GM21825 (cell line): ENCODE results near the gene SHROOM3.
"Not testable (repeated sequence)": the region's sequence is repeated elsewhere in the genome, so short reads cannot be mapped to it uniquely, and the experiment has no call there.

Experiments
- ATAC-seq: cut with Tn5 transposase; IDR thresholded peaks from one replicate; pipeline ENCODE4 v1.9.1; 2021; ENCODE audit warnings: mild to moderate bottlenecking, moderate library complexity; ENCODE audit not compliant: unreplicated experiment

SHROOM3 gene

DNA sequence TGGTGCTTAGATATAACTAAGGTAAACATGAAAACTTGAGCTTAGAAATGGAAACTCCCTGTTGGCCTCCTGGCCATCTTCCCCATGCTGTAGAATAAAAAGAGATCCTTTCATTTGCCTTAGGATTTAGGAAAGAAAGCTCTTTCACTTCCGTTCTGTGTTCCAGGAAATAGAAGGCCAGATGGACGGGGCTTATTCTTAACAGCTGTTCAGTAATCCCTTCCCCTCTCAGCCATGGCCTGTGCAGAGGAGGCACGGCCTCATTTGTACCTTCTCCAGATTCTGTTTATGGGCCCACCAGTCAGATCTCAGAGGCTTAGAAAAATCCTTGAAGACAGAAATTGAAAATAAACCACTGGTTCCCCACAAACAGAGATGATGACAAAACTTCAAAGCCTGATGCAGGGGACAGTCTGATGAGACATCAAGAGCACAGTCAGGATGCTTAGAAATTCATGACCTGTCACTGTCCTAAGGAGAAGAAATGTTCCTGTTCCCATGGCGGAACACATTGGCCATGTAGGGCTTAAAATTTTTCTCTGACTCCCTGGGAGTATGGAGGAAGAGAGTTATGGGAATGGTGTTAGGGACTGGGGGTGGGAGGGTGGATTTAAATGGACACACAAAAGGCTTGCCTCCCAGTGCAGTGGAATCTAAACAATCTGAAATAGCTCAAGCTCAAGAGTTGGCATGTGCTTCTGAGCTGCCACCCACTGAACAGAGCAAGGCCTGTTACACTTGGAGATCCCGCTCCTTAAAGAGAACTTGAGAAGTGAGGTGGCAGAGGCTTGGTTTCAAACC is 274.1 kb downstream of the SHROOM3 start:
- ATAC-seq, result no peak

DNA sequence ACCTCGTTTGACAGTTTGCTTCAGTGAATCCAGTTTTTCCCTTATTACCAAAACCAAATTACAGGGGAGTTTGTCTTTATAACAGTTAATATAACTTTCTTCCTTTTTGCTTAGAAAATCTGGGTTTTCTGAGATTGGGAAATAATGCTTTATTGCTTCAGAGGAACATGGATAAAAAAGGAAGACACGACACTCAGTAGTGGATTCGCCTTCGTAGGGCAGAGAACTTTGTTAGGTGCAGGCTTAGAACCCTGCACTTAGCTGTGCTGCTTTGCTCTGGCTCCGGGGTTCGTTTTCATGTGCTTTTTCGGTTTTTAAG is 274.7 kb downstream of the SHROOM3 start:
- ATAC-seq, result no peak

DNA sequence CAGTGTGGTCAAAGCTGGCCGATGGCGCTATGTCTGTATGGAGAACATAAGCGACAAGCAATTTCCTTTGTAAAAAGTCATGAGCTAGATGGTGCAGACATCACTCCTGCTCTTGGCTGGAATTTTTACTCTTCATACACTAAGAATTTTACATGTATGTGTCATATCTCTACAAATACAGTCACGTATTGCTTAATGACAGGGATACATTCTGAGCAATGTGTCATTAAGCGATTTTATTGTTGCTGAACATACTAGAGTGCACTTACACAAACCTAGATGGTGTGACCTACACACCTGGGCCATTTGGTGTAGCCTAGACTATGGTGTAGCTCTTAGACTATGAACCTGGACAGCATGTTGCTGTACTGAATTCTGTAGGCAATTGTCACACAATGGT is 277.5 kb downstream of the SHROOM3 start:
- ATAC-seq, result no peak

DNA sequence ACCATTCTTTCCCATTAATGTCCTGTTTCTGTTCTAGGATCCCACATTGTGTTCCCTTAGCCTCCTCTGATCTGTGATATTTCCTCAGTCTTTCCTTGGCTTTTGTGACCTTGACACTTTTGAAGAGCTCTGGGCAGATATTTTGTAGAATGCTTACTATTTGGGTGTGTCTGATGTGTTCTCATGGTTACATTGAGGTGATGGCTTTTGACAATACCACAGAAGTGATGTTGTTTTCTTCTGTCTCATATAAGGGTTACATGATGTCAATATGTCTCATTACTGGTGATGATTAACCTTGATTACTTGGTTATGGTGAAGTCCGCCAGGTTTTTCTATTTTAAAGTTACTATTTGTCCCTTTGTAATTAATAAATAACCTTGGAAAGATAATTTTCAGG is 279.2 kb downstream of the SHROOM3 start:
- ATAC-seq, result no peak

DNA sequence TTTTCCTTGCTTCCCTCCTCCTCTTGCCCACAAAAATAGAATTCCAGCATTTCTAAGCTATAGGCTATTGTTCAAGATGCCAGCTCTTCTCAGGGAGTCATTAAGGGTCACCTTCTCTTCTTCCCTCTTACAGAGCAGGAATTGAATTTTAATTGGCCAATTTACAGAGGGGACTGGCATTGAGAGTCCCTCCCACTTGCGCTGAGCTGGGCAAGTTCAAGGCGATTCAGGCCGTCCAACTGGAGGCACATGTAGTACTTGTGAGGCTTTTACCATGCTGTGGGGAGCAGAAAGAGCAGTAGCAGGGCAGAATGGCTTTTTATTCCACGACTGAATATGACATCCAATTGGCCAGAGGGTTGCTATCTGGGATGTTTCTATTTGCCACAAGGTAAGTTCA is 281.0 kb downstream of the SHROOM3 start:
- no peak for ATAC-seq

DNA sequence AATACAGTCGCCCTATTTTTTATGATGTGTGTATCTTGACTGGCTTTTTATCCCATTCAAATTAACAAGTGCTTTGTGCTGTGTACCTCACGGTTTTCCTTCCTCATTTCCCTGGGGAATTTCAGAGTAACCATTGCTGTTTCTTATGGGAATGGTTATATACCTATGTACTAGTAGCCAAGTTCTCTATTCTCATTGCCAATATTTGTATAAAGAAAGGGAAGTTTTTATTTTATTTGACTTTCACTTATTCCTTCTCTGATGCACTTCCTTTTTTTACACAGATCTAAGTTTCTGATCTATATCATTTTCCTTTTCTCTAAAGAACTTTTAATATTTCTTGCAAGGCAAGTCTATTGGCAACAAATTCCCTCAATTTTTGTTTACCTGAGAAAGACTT is 281.6 kb downstream of the SHROOM3 start:
- ATAC-seq, result no peak

DNA sequence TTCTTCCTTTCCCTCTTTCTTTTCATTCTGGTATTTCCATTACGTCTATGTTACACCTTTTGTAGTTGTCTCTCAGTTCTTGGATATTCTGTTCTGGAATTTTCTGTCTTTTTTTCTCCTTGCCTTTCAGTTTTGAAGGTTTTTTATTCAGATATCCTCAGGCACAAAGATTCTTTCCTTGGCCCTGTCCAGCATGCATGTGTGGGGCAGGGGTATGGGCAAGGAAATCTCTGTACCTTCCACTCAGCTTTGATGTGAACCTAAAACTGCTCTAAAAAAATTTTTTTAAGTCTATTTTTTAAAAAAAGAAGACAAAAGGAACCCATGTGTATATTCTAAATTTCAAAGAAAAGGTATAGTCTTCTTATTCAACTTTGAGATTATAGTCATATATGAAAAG is 282.4 kb downstream of the SHROOM3 start:
- ATAC-seq, result no peak

DNA sequence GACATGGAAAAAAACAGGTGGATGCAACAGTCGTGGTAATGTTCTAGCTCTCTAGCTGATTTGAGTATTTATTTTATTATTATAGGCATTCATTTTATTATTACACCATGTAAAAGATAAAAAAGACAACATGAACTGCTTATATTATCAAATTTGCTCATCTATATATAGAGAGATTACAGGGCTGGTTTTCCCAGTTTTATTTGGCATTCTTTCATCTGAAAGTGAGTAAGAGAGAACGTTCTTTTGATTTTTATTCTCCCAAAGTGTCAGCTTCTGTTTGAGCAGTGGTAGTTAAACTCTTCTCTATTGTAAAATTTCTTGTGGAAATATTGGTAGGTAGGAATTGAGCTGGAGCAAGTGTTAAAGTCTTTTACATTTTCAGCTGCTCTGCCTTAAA is 283.0 kb downstream of the SHROOM3 start:
- no peak for ATAC-seq

DNA sequence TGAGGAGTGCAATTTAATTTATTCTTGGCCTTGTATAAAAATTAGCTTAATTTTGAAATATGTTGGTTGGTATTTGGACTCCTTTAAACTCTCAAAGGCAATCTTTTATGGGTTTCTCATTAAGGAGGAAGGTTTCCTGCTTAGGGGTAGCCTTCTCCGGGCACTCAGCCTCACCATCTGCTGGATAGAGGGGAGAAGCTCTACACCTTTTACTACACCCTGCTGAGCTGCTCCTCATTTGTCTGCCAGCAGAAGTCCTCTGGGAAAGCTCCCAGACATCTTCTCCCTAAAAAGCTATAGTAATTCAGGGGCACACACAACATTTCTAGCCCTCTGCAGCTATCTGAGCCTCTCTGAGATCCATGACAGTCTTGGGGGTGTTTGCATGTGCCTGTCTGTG is 283.8 kb downstream of the SHROOM3 start:
- ATAC-seq, result no peak

DNA sequence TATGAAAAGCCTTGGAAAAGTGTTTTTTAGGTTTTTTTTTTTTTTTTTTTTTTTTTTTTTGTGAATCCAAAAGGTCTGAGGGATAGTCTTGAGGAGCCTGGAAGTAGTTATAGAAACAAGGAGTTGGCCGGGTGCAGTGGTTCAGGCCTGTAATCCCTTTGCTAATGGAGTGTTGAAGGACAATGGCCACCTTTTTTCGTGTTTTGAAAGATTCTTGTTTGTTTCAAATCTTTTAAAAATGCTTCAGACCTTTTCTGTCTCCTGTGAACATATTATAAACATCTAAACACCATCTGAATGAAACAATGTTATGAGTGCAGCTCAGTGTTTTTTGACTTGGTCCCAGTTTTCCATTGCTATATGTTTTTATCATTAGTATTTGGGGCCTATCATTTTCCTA is 285.1 kb downstream of the SHROOM3 start:
- no peak for ATAC-seq

DNA sequence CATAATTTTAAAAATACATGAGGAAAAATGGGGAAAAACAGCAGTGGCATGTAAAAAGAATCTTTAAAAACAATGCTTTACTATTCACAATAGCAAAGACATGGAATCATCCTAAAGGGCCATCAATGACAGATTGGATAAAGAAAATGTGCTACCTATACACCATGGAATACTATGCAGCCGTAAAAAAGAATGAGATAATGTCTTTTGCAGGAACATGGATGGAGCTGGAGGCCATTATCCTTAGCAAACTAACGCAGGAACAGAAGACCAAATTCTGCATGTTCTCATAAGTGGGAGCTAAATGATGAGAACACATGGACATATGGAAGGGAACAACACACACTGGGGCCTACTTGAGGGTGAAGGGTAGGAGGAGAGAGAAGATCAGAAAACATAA is 287.1 kb downstream of the SHROOM3 start:
- not testable (repeated sequence) for ATAC-seq

DNA sequence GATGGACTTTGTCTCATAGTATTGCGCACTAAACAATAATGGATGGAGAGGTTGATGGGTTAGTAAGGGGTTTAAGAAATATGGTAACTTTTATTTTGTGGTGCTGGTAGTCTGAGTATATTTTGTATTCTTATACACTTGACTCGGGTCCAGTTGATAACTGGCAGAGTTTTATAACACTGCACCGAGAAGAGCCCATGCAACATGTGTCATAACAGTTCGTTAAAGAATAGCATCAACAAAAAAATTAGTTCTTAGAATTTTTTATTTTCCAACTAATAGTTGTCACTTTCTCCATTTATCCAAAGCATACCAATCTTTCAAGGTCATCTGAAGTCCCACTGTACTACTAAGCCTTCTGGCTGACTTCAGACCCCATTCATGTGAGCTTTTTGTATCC is 287.8 kb downstream of the SHROOM3 start:
- ATAC-seq, result no peak

DNA sequence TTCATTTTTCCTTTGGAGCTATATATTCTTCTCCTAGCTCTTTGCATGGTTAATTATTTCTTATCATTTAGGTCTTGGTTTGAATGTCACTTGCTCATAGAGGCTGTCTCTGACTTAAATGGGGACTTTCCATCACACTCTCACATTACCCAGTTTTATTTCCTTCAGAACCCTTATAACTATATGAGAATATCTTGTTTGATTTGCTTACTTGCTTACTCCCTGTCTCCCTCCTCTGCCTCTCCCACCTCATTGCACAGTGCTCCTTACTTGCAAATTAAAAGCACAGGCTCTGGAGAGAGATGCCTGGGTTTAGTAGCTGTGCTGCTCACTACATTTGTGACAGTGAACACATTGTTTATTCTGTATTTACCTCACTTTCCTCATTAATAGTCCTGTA is 288.3 kb downstream of the SHROOM3 start:
- no peak for ATAC-seq

DNA sequence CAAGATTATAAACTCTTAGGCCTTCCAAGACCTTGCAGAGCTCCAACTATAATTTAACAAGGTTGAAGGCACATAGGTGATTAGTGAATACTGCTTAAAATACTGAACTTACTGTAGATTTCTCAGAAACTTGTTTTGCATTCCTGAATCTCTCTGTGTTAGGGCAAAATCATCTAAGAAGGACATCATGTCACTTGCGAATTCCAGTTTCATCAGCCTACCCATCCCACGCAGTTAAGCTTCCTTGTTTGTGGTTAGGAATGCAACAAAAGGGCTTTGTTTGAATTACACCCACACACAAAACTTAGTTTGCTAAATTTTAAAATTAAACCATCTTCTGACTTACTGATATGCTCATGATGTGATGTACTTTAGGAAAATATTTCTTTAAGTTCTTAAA is 288.9 kb downstream of the SHROOM3 start:
- ATAC-seq, result no peak

DNA sequence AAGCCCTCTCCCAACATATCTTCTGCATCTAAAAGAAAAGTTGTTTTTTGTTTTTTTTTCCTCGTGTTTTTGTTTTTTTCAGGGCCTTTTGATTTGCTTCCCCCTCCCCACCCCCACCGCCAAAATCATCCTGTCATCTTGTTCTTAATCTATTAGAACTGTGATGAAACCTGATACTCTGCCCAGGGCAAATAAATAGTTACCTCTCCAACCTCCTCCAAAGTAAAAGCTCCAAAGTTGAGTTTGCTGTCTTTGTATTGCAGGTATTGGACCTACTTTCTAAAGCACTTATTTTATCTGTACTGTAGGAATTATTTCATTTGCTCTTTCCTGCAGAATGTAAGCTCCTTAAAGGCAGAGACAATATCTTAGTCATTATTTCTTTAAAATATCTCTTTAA is 290.0 kb downstream of the SHROOM3 start:
- ATAC-seq, result no peak

DNA sequence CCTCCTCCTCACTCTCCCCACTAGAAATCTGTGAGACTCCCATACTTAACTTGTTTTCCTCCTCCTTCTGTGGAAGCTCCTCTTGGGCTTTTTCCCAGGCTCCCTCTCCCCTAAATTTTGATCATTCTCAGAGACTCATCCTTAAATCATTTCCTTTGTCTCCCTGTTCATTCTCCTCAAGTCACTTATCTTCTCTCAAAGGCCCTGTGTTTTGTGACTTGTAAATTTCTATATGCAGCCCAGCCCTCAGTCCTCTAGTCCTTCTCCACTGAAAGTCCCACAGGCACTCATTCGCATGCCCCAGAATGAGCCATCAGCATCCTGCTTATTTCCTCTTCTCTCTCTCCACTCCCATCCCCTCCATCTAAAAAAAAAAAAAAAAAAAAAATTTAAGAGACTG is 291.1 kb downstream of the SHROOM3 start:
- no peak for ATAC-seq

DNA sequence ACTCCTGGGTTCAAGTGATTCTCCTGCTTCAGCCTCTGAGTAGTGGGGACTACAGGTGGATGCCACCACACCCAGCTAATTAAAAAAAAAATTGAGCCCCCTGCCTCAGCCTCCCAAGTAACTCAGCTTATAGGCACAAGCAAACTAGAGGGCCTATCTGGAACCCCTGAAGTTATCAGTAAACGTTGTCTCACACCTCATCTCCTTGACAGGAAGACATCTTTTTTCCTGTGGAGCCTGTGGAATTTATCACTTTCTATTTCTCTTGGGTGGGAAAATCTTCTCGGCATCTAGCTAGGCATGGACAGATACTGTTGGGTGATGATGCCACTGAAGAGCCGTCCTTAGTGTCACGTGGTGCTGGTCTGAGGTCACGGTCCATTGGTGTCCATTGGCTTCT is 291.6 kb downstream of the SHROOM3 start:
- no peak for ATAC-seq

DNA sequence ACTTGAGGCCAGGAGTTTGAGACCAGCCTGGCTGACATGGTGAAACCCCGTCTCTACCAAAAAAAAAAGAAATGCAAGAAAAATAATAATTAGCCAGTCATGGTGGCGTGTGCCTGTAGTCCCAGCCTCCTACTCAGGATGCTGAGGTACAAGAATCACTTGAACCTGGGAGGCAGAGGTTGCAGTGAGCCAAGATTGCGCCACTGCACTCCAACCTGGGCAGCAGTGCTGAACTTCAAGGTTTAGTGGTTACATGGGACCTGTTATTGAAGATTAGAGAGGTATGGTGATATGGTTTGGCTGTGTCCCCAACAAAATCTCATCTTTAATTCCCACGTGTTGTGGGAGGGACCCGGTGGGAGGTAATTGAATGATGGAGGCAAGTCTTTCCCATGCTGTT is 292.9 kb downstream of the SHROOM3 start:
- not testable (repeated sequence) for ATAC-seq

DNA sequence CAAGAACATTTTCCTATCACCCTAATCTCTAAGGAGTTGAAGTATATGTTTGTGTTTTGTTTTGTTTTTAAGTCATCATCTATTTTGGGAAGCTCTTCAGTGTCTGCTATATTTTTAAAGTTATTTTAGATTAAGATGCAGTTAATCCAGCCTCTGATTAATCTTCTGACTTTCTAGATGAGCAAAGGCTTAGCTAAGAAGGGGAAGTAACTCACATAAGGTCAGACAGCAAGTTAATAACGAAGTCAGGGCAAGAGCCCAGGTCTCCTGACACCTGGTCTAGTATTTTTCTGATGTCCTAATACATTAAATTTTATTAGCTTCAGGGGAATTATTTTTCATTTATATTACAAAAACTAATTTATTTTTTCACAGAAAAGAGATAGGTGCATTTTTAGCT is 294.4 kb downstream of the SHROOM3 start:
- ATAC-seq, result no peak

DNA sequence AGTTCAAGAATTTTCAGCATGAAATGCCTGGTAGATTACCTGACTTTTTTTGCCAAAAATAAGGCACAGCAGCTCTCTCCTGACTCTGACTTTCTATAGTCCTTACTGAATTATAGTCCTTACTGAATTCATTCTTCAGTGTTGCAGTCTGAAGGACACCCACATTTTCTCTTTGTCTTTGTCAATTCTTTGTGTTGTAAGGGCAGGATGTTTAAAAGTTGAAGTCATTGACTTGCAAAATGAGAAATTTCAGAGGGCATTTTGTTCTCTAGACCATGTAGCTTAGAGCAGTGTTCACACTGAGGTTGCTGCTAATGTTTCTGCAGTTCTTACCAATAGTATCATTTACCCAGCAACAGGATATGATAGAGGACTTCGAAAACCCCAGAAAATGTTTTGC is 295.0 kb downstream of the SHROOM3 start:
- no peak for ATAC-seq

DNA sequence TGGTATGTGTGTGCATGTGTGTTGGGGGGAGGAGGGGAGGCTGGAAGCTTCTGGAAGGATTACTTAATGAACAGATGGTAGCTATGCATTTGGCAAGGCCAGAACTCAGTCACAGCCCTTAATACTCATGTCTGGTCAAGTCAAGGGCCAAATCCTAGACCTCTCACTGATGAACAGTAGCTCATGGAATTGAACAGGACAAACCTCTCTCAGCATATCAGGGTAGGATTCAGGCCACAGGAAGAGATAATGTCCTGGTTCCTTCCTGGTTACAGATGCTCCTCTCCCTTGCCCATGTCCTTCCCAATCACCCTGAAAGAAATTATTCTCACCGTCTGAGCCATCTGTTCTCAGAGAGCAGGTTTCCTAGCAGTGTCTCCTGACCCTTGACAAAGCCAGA is 297.2 kb downstream of the SHROOM3 start:
- no peak for ATAC-seq

DNA sequence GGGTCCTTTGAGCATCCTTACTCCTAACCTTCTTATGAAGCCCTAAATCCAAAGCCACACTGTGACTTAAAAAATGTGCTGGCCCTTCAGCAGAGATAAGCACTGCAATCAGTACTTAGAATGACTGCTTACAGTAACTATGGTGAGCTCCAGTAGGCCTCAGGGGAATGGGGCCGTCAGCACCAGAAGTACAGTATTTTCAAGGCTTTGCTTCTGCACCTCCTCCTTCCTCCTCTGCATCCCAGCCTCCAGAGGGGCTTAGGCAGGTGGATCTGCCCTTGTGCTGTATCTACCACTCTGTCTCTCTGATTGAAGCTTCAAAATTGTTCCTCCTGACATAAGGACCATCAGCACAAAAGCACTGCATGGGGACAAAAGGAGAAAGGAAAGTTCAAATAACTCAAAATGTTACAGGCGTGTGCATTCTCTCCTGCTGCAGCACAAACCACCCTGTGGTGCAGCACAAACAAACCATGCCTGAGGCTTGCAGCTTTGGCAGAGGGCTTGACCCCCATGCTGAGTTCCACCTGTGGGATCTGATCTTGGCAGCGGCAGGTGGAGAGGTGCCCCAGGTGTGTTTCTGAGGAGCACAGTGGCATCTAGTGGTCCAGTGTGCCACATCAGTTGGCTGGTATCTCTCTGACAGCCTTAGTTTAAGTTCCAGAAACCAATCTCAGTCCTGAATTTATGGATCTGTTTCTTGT is 298.2 kb downstream of the SHROOM3 start:
- ATAC-seq, result peak; percentile 57

DNA sequence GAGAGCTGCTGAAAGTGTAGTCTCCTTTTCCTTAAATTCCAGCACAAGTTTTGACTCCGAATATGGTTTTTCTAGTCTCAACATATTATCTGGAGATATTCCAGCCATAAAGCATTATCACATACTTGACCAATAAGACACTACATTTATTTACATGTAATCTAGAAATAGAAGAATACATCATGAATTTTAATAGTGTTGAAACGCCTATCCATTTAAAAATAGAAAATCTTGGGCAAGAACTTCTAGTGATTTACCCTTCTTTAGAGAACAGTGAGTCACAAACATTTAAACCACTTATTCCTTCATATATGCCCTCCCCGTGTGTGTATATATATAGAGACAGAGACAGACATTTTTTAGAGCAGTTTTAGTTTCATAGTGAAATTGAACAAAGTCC is 301.4 kb downstream of the SHROOM3 start:
- no peak for ATAC-seq
